Right ventricle myocardium superior (tissue), 1 donor: ENCODE measurements around the gene LUM. TPM values are rescaled to one million over a fixed set of nuclear protein-coding genes. Genes with fewer than 3 reads are reported as not detected.
A peak's percentile ranks its signal among the peaks of the same experiment; 100 is the strongest.

Experiments used
- ATAC-seq: fragments of 200-7000 bp; cut with Tn5 transposase; one replicate; pipeline ENCODE4 v1.9.1; 2020; ENCODE audit warnings: mild to moderate bottlenecking; ENCODE audit not compliant: poor library complexity
- DNase-seq: peaks from one replicate; pipeline ENCODE4 v3.0.0-alpha.2; 2020
- intact Hi-C: fragments of 100-400 bp; cut with DNase I; formaldehyde crosslinking; loops from one replicate; pipeline ENCODE4 v1.11.2; 2022
- long read RNA-seq: library from polyadenylated mRNA; unstranded; transcript quantifications from one replicate; pipeline ENCODE4 v2.0.0, GENCODE V29; 2021
- total RNA-seq: library from RNA; stranded (reverse); fragmentation: NEBNext Ultra II Directional; extraction: Animal tissue kit (Norgen Biotek cat#: 25700); gene quantifications from one replicate; pipeline ENCODE4 v1.2.1, GENCODE V29; 2021
- donor health status: DM: no; HTN: yes; CAD: no; lungs with severe emphysema.

The LUM gene
- total RNA-seq: 34.6 TPM
- long read RNA-seq, transcript LUM-201 (3 exons, 3,008 nt): major isoform, 61 of 63 reads
- long read RNA-seq, partial matches to known transcripts: 1 of 63 reads
- long read RNA-seq, other reads (novel, unspliced or antisense): 1 of 63 reads

- intact Hi-C loops: no loop called here
- ATAC-seq (peak; percentile 62), DNase-seq (peak; percentile 57)
Observed at GRCh38 chr12:91111366-91112325, at the start of gene LUM. LUM (minus strand) TSS chr12:91111494; CDS start chr12:91108979, 2,515 bp downstream.

- no peak for DNase-seq
- ATAC-seq: no peak
- intact Hi-C loops: no loop called here
Observed at GRCh38 chr12:91161009-91161408, 49.7 kb upstream of the LUM start.

- DNase-seq (no peak), ATAC-seq (peak; percentile 45)
- intact Hi-C loops: no loop called here
Observed at GRCh38 chr12:91155990-91156389, 44.7 kb upstream of the LUM start.

GRCh38 chr12:91154131-91154530 is 42.8 kb upstream of the LUM start:
- DNase-seq (no peak), ATAC-seq (no peak)
- intact Hi-C loops: no loop called here

- DNase-seq (no peak), ATAC-seq (no peak)
- intact Hi-C loops: no loop called here
Observed at GRCh38 chr12:91144053-91144452, 32.8 kb upstream of the LUM start.

- intact Hi-C loops: no loop called here
- no peak for ATAC-seq
- no peak for DNase-seq
Observed at GRCh38 chr12:91143206-91143605, 31.9 kb upstream of the LUM start.

GRCh38 chr12:91142221-91142631 is 30.9 kb upstream of the LUM start:
- ATAC-seq (peak; percentile 70), DNase-seq (no peak)
- intact Hi-C loops: no loop called here

GRCh38 chr12:91140026-91140931 is 29.0 kb upstream of the LUM start:
- ATAC-seq (peak; percentile 75), DNase-seq (no peak)
- intact Hi-C loops: no loop called here

GRCh38 chr12:91139286-91139685 is 28.0 kb upstream of the LUM start:
- ATAC-seq (no peak), DNase-seq (no peak)
- intact Hi-C loops: no loop called here

- peak; percentile 14 for ATAC-seq
- peak; percentile 35 for DNase-seq
- intact Hi-C loops: no loop called here
Observed at GRCh38 chr12:91138337-91138920, 27.1 kb upstream of the LUM start.

- intact Hi-C loops: no loop called here
- no peak for ATAC-seq
- no peak for DNase-seq
Observed at GRCh38 chr12:91133871-91134270, 22.6 kb upstream of the LUM start.

- ATAC-seq: no peak
- no peak for DNase-seq
- intact Hi-C loops: no loop called here
Observed at GRCh38 chr12:91129662-91130362, 18.5 kb upstream of the LUM start.

GRCh38 chr12:91127751-91128150 is 16.5 kb upstream of the LUM start:
- ATAC-seq (no peak), DNase-seq (no peak)
- intact Hi-C loops: no loop called here

GRCh38 chr12:91127306-91127705 is 16.0 kb upstream of the LUM start:
- intact Hi-C loops: no loop called here
- DNase-seq (no peak), ATAC-seq (no peak)

GRCh38 chr12:91126516-91126915 is 15.2 kb upstream of the LUM start:
- ATAC-seq (no peak), DNase-seq (no peak)
- intact Hi-C loops: no loop called here

GRCh38 chr12:91123236-91123916 is 12.1 kb upstream of the LUM start:
- DNase-seq: no peak
- intact Hi-C loops: no loop called here

GRCh38 chr12:91120781-91121180 is 9.5 kb upstream of the LUM start:
- intact Hi-C loops: no loop called here
- ATAC-seq (no peak), DNase-seq (no peak)

More at GRCh38 chr12:91123236-91123916, 12.1 kb upstream of the LUM start:
- no peak for ATAC-seq

- intact Hi-C loops: no loop called here
- DNase-seq (no peak), ATAC-seq (no peak)
Observed at GRCh38 chr12:91119089-91119488, 7.8 kb upstream of the LUM start.
